T-helper 1 cell treated with Interleukin-12 subunit alpha and Interleukin-12 subunit beta and Interleukin-4 antibody, amounts not matched to agents 30 μg/mL and 1 μg/mL, for 36 hours (primary cell): ENCODE data around the gene KDELR3.

ENCODE experiments used
- H3K27ac Mint-ChIP-seq: one replicate; pipeline ENCODE4 v1.8.0; 2021; ENCODE audit warnings: mild to moderate bottlenecking, mixed read lengths
- H3K27me3 Mint-ChIP-seq: one replicate; pipeline ENCODE4 v1.8.0; 2021; ENCODE audit warnings: low read depth, mixed read lengths
- H3K36me3 Mint-ChIP-seq: one replicate; pipeline ENCODE4 v1.8.0; 2021; ENCODE audit warnings: low read depth, mixed read lengths
- H3K4me1 Mint-ChIP-seq: one replicate; pipeline ENCODE4 v1.8.0; 2021; ENCODE audit warnings: low read depth, mixed read lengths
- H3K4me3 Mint-ChIP-seq: one replicate; pipeline ENCODE4 v1.8.0; 2021; ENCODE audit warnings: mild to moderate bottlenecking, moderate library complexity, mixed read lengths
- H3K9me3 Mint-ChIP-seq: one replicate; pipeline ENCODE4 v1.8.0; 2021; ENCODE audit warnings: mixed read lengths

Gene KDELR3

DNA sequence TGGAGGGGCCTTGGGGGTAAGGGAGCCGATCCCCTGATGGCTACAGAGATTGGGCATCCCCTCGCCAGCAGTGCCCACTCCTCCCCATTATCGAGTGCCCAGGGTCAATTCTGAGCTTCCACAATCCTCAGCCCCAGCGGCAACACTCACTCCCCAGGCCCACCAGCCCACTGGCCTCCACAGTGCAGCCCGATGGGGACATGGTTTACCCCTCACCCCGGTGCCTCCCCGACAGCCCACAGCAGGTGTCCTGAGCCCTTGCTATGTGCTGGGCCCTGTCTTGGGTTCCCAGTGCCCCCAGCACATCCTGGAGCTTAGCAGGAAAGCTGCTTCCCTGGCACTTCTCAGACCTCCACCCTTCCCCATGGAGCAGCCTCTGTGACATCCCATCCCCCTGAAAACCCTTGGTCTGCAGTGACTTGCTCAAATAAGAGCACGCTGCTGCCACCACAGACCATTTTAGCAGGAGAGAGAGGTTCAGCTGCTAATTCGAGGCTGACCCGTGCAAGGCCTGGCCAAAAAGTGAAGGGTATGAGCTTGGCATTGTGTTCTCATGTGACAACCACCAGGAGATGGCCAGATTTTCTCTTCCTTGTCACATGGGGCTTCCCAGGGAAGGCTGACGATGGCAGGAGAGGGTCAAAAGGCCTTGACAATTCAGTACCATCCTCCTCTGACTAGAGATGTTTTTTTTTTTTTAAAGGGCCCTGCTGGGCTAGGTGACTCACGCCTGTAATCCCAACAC is 36.5 kb upstream of the KDELR3 start:
- H3K36me3 Mint-ChIP-seq = no peaks in the 10 kb centered on the region
- no peak overlapping the region for H3K4me3 Mint-ChIP-seq
- no peaks in the 10 kb centered on the region for H3K27me3 Mint-ChIP-seq
- no peaks in the 10 kb centered on the region for H3K9me3 Mint-ChIP-seq
- H3K4me1 Mint-ChIP-seq = no peaks in the 10 kb centered on the region
- H3K27ac Mint-ChIP-seq = no peak overlapping the region

DNA sequence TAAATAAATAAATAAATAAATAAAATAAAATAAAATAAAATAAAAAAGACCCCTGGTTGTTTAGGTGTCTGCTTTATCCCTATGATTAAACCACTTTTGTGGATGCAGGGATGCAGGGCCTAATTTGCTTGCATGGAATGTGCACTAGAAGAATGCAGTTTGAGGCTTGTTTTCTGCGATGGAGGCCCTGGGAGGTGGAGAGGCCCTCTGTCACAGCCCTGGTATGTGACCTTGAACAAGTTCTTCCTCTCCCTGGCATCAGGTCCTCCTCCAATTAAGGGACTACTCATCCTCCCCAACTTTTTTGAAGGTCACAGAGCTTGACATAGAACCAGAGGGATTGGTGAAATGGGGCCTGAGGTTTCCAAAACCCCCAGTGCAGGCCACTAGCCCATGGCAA is 35.6 kb upstream of the KDELR3 start:
- no peak overlapping the region for H3K4me3 Mint-ChIP-seq
- H3K4me1 Mint-ChIP-seq = no peaks in the 10 kb centered on the region
- no peak overlapping the region for H3K27ac Mint-ChIP-seq
- H3K27me3 Mint-ChIP-seq = no peaks in the 10 kb centered on the region
- no peaks in the 10 kb centered on the region for H3K36me3 Mint-ChIP-seq
- no peaks in the 10 kb centered on the region for H3K9me3 Mint-ChIP-seq

DNA sequence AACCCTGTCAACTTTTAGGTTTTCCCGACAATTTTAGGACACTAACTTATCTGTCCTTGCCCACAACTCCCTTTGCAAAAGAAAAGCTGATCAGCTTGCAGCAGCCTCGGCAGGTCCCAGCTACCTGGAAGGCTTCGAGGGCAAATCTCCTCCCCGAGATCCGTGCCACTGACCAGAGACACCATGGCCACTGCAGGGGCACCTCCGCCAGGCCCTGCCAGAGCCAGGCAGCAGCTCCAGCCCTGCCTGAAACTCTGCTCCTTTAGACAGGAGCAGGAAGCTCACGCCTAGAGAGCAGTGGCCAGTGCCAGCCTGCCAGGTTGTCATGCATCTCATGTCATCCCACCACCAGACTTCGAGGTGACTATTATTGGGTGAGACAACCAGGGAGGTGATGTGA is 34.0 kb upstream of the KDELR3 start:
- Mint-ChIP-seq H3K4me3 (no peak overlapping the region), H3K27ac (no peak overlapping the region), H3K27me3 (no peaks in the 10 kb centered on the region), H3K36me3 (no peaks in the 10 kb centered on the region), H3K9me3 (no peaks in the 10 kb centered on the region), H3K4me1 (no peaks in the 10 kb centered on the region)

DNA sequence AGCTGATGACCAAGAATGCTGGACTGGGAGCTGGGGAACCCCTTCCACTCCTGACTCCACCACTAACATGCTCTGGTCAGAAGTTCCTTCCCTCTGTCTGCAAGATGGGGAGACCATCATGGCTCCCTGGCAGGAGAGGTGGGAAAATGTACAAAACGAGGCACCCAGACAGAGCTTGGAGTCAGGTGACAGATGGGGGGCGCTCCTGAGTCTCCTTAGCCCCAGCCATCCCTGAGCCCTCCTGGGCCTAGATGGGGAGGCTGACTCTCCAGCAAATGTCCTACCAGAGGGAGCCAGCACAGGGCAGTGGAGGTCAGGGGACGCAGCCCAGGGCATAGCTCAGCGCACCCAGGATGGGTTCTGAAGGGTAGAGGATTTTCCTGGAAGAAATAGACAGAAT is 32.9 kb upstream of the KDELR3 start:
- no peak overlapping the region for H3K4me3 Mint-ChIP-seq
- no peak overlapping the region for H3K27ac Mint-ChIP-seq
- H3K27me3 Mint-ChIP-seq = no peaks in the 10 kb centered on the region
- H3K4me1 Mint-ChIP-seq = no peaks in the 10 kb centered on the region
- no peaks in the 10 kb centered on the region for H3K36me3 Mint-ChIP-seq
- no peaks in the 10 kb centered on the region for H3K9me3 Mint-ChIP-seq

DNA sequence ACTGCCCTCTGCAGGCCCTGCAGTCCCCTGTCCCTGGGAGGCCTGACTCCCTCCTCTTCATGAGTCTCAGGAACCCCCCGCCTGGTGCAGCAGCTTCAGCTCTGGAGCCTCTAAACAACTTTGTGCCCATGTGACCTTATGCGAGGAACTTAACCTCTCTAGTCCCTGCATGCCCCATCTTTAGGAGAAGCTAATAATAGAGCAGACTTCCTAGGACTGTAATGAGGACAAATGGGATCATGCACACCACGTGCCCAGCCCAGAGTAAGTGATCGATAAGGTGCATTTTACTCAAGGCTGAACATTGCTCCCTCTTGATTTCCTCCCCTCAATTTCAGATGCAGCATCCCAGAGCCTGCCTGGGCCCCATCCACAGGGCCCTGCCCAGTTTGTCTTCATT is 31.9 kb upstream of the KDELR3 start:
- no peak overlapping the region for H3K27ac Mint-ChIP-seq
- no peaks in the 10 kb centered on the region for H3K36me3 Mint-ChIP-seq
- peaks cover 6% of the 10 kb centered on the region for H3K27me3 Mint-ChIP-seq
- no peak overlapping the region for H3K4me3 Mint-ChIP-seq
- no peaks in the 10 kb centered on the region for H3K4me1 Mint-ChIP-seq
- H3K9me3 Mint-ChIP-seq = no peaks in the 10 kb centered on the region

DNA sequence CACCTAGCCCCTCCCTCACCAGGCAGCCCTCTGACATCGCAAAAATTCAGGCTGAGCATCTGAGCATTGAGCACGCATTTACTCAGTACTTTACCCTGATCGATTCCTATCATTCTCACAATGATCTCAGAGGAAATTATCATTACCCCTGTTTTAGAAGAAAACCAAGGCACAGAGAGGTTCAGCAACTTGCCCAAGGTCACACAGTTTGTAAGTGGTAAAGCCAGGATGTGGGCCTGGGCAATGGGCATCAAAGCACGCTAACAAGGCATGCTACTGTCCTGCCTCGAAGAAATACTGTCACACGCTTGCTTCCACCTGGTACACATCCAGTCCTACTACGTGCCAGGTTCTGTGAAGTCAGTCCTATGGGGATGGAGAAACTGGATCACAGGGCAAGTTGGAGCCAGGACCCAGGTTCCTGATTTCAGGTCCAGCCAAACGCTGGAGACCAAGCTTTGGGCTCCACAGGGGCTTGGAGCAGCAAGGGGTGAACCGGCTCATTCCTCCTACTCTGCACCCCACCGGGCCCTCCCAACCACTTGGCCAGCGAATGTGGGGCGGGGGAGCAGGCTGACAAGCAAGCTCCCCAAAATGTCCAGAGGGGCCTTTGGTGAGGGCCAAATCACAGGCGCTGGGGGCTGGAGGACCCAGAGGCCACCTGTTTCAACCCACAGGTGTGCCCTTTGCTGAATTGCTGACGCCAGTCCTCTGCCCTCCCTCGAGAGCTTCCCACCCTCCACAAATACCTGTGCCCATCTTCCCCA is 31.1 kb upstream of the KDELR3 start:
- Mint-ChIP-seq H3K4me1 (no peaks in the 10 kb centered on the region), H3K9me3 (no peaks in the 10 kb centered on the region), H3K27ac (no peak overlapping the region), H3K4me3 (no peak overlapping the region), H3K36me3 (no peaks in the 10 kb centered on the region), H3K27me3 (peaks cover 6% of the 10 kb centered on the region)

DNA sequence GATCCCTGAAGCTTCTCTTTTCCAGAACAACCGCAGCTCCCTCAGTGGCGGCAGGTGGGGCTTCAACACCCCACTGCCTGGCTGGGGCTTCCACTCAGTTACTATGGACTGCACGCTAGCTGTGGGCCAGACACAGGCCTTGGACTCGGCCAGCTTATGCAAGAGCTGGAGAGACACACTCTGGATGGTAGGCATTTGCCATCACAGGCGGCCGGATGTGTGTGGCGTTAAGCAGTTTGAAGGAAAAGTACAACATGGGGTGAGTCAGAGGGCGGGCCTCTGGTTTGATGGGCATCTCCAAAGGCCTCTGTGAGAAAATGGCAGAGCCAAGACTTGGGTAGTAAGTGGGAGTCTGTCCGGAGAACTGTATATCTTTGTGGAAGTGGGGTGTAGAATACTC is 30.5 kb upstream of the KDELR3 start:
- no peaks in the 10 kb centered on the region for H3K4me1 Mint-ChIP-seq
- H3K36me3 Mint-ChIP-seq = no peaks in the 10 kb centered on the region
- no peak overlapping the region for H3K27ac Mint-ChIP-seq
- no peaks in the 10 kb centered on the region for H3K9me3 Mint-ChIP-seq
- H3K4me3 Mint-ChIP-seq = no peak overlapping the region
- peaks cover 6% of the 10 kb centered on the region for H3K27me3 Mint-ChIP-seq

DNA sequence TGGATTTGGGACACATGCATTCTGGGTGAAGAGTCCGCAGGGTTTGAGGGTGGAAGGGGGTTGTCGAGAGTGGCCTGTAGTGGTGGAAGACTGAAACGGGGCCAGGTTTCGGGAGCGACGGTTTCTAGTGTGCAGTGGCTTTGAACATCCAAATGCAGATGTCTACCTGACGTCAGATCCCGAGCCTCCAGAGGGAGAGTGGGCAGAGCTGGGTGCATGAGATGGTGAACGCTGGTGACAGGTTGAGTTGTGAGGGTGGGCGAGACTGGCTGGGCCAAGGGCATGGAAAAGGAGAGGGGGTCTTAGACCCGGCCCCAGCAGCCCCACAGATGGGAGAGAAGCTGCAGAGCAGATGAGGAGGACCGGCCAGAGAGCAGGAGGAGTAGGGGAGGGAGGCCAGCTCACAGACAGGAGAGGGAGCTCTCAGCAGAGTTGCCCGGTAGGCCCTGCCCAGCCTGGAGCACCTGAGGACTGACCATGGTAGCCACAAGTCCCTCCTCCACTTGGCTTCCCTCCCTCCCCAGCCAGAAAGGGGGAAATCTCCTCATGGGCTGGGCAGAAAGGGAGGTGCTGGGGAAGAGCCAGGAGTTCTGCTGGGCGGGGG is 27.0 kb upstream of the KDELR3 start:
- Mint-ChIP-seq H3K36me3 (no peaks in the 10 kb centered on the region), H3K4me3 (no peak overlapping the region), H3K27ac (no peak overlapping the region), H3K27me3 (peaks cover 14% of the 10 kb centered on the region), H3K4me1 (no peaks in the 10 kb centered on the region), H3K9me3 (no peaks in the 10 kb centered on the region)

DNA sequence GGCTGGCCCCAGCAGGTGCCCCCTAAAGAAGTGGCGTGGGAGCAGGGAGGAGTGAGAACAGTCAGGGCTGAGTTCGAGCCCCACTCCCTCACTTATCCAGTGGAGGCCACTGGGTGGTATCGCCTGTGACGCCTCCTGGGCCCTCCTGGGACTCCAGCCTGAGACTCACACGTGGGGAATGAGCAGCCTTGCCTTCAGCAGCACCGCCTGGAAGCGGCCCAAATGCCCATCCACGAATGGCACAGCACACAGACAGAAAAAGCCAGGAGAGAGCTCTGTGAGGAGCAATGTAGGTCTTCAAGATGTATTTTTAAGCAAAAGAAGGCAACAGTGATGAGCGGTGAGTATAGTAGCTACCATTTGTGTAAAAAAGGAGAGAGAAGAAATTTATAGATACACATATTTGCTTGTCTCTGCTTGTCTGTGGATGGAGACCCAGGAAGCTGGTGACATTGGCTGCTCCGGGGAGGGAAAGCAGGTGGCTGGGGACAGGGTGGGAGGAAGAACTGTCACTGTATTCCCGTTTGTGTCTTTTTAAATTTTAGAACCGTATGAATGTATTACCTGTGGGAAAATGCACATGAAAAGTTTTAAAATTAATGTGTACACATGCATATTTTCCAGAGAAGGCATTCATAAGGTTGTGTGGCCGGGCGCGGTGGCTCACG is 26.1 kb upstream of the KDELR3 start:
- H3K9me3 Mint-ChIP-seq = no peaks in the 10 kb centered on the region
- H3K4me3 Mint-ChIP-seq = no peak overlapping the region
- H3K36me3 Mint-ChIP-seq = no peaks in the 10 kb centered on the region
- H3K27ac Mint-ChIP-seq = no peak overlapping the region
- H3K27me3 Mint-ChIP-seq = peaks cover 14% of the 10 kb centered on the region
- no peaks in the 10 kb centered on the region for H3K4me1 Mint-ChIP-seq

DNA sequence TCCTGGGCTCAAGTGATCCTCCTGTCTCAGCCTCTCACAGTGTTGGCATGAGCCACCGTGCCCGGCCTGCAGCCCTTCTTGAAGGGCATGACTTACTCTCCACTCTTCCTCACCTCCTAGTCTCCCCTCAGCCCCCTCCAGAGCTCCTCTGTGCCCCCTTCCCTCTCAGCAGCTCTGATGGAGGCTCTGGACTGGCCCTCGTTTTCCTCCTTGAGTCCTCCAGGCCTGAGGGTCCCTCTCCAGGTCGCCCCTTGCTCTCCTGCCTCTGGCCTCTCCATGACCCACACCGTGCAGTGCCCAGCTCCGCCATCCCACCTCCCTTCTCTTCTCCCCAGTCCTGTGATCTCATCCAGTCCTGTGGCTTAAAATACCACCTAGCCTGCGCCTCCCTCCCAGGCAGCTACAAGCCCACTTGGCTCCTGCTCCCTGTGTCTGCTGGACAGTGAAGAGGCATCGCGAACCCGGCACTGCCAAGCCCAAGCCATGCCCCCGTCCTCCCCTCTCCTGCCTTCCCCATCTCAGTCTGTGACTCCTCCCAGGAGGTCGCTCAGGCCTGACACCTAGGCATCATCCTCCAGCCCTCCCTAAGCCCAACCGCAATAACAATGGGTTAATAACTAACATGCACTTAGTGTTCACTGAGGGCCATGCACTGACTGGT is 24.8 kb upstream of the KDELR3 start:
- Mint-ChIP-seq H3K27me3 (peaks cover 14% of the 10 kb centered on the region), H3K9me3 (no peaks in the 10 kb centered on the region), H3K4me1 (no peaks in the 10 kb centered on the region), H3K36me3 (no peaks in the 10 kb centered on the region), H3K4me3 (no peak overlapping the region), H3K27ac (no peak overlapping the region)

DNA sequence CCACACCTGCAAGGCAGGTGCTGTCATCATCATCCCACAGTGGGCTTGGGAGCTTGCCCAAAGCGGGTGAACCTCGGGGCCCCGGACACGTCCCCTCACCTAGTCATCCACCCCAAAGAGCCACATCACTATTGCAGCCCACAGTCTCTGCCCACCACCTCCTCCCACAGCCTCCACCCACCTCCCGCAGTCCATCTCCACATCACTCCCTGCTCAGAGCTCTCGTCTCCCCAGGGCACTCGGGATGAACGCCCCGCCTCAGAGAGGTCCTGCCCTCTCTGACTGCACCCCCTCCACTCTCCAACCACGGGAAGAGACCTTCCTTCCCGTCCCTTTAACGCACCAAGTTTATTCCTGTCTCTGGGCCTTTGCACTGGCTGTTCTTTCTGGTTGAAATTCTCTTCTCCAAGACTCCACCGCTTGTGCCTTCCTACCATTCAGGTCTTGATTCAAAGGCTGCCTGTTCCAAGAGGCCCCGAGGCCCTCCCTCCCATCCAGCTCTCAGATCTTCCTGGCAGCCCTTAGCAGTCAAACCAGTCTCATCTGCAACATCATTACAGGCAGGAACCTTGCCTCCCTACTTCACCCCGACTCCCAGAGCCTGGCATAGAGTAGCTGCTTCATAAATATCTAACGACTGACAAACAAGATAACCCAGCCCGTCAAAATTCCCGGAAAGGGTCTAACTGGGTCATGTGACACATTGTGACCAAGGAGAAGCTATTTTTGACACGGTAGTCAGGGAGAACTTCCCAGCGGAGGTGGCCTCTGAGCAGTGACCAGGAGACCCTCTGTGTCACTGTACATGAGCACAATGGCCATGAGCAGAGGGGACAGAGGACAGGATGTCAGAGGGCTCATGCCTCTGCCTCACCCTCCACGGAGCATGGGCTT is 24.0 kb upstream of the KDELR3 start:
- no peaks in the 10 kb centered on the region for H3K9me3 Mint-ChIP-seq
- H3K27me3 Mint-ChIP-seq = peaks cover 14% of the 10 kb centered on the region
- H3K27ac Mint-ChIP-seq = no peak overlapping the region
- H3K4me3 Mint-ChIP-seq = no peak overlapping the region
- H3K36me3 Mint-ChIP-seq = no peaks in the 10 kb centered on the region
- no peaks in the 10 kb centered on the region for H3K4me1 Mint-ChIP-seq

DNA sequence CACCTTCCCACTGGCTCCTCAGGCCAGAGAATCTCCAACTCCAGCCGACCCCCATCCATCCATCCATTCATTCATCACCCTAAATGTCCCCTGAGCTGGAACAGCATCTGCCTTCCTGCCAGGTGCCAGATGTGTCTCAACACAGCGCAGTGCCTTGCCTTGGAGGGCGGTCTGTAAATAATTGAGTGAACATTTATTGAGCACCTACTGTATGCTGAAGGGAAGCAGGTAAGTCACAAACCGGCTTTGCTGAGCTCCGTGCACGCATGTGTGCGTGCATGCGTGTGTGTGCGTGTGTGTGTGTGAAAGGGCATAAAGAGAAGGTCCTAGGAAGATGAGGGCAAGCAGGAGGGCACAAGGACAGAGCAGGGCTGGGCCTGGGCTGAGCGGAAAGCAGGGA is 23.1 kb upstream of the KDELR3 start:
- peaks cover 15% of the 10 kb centered on the region for H3K27me3 Mint-ChIP-seq
- H3K27ac Mint-ChIP-seq = no peak overlapping the region
- H3K4me3 Mint-ChIP-seq = no peak overlapping the region
- H3K9me3 Mint-ChIP-seq = no peaks in the 10 kb centered on the region
- no peaks in the 10 kb centered on the region for H3K36me3 Mint-ChIP-seq
- H3K4me1 Mint-ChIP-seq = no peaks in the 10 kb centered on the region

DNA sequence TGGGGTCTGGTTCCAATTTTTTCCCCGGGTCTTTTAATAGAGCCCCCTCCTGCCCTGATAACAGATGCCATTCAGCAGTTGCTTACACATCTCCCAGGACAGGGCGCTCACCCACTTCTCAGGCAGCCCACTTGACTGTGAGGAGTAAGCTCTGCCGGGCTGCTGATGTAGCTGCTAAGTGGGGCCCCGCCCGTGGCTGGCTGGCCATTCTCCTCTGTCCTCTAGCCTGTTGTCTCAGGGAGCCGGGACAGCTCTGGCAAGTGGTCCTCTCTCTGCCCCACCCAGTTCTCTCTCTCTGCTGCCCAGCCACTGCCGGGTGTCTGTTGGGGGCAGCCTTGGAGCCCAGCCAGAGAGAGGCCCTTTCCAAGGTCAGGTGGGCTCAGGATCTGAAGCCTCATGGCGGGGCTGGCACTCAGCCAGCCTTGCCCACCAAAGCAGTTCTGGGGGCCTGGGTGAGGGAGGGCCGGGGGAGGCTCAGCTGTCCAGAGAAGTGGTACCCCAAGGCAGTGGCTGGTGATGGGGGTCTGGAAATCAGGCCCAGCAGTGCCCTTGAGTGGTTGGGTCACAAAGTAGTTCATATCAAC is 21.8 kb upstream of the KDELR3 start:
- Mint-ChIP-seq H3K4me1 (no peaks in the 10 kb centered on the region), H3K36me3 (no peaks in the 10 kb centered on the region)

More for the DNA sequence above, 21.8 kb upstream of the KDELR3 start:
- Mint-ChIP-seq H3K27me3 (peaks cover 23% of the 10 kb centered on the region), H3K27ac (no peak overlapping the region), H3K4me3 (no peak overlapping the region), H3K9me3 (no peaks in the 10 kb centered on the region)
